Left colon (tissue), 2 donors: ENCODE measurements around the gene TGOLN2. TPM values are rescaled to one million over a fixed set of nuclear protein-coding genes. Genes with fewer than 3 reads are reported as not detected.

Experiments used
- ATAC-seq: fragments of 200-7000 bp; cut with Tn5 transposase; one replicate; pipeline ENCODE4 v1.9.1; 2020; ENCODE audit warnings: mild to moderate bottlenecking, moderate library complexity
- DNase-seq, 2 donors: peaks; one replicate each; pipeline ENCODE4 v3.0.0-alpha.2; 2020
- intact Hi-C, 2 donors: fragments of 100-400 bp; cut with DNase I in 1 of 2; cut with micrococcal nuclease in 1 of 2; formaldehyde crosslinking; loops; one replicate each; pipeline versions ENCODE4 v1.11.2 to v1.14.0; 2022; cut with DNase I, micrococcal nuclease
- total RNA-seq, 2 donors: library from RNA; stranded (reverse); fragmentation: NEBNext Ultra II Directional; extraction: Animal tissue kit (Norgen Biotek cat#: 25700); gene quantifications; one replicate each; pipeline ENCODE4 v1.2.1, GENCODE V29; 2021
- donor health status: DM: no; HTN: no; CAD: no.
- donor health status: DM: yes; HTN: yes; CAD: no.

Gene TGOLN2
- total RNA-seq, 2 donors from 2014 or later: 186 to 193 TPM

GRCh38 chr2:85277416-85278158 is 50.2 kb downstream of the TGOLN2 start:
- ATAC-seq (no peak), DNase-seq (no peak)
- intact Hi-C loops: no loop called here

GRCh38 chr2:85276571-85277118 is 51.1 kb downstream of the TGOLN2 start:
- intact Hi-C loops: no loop called here
- ATAC-seq (no peak), DNase-seq (no peak)

GRCh38 chr2:85275984-85276540 is 51.7 kb downstream of the TGOLN2 start:
- DNase-seq (no peak), ATAC-seq (no peak)
- intact Hi-C loops: no loop called here

- ATAC-seq (no peak), DNase-seq (no peak)
- intact Hi-C loops: no loop called here
Observed at GRCh38 chr2:85273738-85274731, 53.8 kb downstream of the TGOLN2 start.

- ATAC-seq (peak; percentile 71), DNase-seq (peak in 1 of 2 donors; percentile 46)
- intact Hi-C loops: no loop called here
Observed at GRCh38 chr2:85272357-85272756, 55.4 kb downstream of the TGOLN2 start.

GRCh38 chr2:85269959-85270358 is 57.8 kb downstream of the TGOLN2 start:
- peak; percentile 73 for ATAC-seq
- peak in 1 of 2 donors; percentile 21 for DNase-seq
- intact Hi-C loops: no loop called here

Other genes starting within 250 kb of the TGOLN2 start
- 1 to 10 TPM; 2.0 to 3.9 TPM for gene TCF7L1, start 194.6 kb downstream of the TGOLN2 start, total RNA-seq
- 100 to 1,000 TPM; 245 to 291 TPM for gene RETSAT, start 26.5 kb upstream of the TGOLN2 start, total RNA-seq
- 10 to 100 TPM; 18.3 to 19.6 TPM for gene ELMOD3, start 26.8 kb upstream of the TGOLN2 start, total RNA-seq
- gene CAPG, start 82.4 kb upstream of the TGOLN2 start, total RNA-seq: 10 to 100 TPM; 97.7 to 98.2 TPM
- gene SH2D6, start 90.7 kb upstream of the TGOLN2 start, total RNA-seq: 1 to 10 TPM; 4.7 to 6.3 TPM
- gene MAT2A, start 211.2 kb upstream of the TGOLN2 start, total RNA-seq: 100 to 1,000 TPM; 147 to 173 TPM
- gene GGCX, start 233.5 kb upstream of the TGOLN2 start, total RNA-seq: 10 to 100 TPM; 25.1 to 27.8 TPM
- gene VAMP8, start 249.6 kb upstream of the TGOLN2 start, total RNA-seq: 100 to 1,000 TPM; 268 to 282 TPM